ENCODE data around the gene NEK8.

DNA sequence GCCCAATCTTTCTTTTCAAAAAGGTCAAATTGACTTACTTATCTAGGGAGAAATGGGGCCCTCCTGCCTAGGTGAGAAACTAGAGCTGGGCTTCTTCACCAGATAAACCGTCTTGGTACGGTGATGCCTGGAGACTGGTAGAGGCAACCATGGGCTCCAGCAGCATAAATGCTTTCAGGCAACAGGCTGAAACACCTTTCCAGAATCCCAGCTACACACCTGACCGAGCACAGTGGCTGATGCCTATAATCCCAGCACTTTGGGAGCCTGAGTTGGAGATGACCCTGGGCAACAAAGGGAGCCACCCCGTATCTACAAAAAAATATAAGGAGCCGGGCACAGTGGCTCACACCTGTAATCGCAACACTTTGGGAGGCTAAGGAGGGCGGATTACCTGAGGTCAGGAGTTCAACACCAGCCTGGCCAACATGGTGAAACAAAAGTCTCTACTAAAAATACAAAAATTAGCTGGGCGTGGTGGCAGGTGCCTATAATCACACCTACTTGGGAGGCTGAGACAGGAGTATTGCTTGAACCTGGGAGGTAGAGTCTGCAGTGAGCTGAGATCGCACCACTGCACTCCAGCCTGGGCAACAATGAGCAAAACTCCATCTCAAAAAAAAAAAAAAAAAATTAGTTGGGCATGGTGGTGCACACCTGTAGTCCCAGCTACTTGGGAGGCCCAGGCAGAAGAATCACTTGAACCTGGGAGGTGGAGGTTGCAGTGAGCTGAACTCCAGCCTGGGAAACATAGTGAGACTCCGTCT is 23.2 kb downstream of the NEK8 start:
- TF ChIP-seq C11orf30 (IDR thresholded peaks at IDR 0.05; ENCODE audit: low read depth) (no peak), FOS (IDR thresholded peaks at IDR 0.05; ENCODE audit: extremely low read depth, insufficient read length) (no peak), NFRKB (IDR thresholded peaks at IDR 0.05; ENCODE audit: low read depth) (no peak), GABPA (tag; conservative IDR thresholded peaks at IDR 0.05; ENCODE audit: low read depth) (no peak), GTF2F1 (IDR thresholded peaks at IDR 0.05; ENCODE audit: low read depth, low read length) (no peak), ZBTB8A (IDR thresholded peaks at IDR 0.05; ENCODE audit: partially characterized antibody) (no peak)
- TF ChIP-seq, protein P1, sequence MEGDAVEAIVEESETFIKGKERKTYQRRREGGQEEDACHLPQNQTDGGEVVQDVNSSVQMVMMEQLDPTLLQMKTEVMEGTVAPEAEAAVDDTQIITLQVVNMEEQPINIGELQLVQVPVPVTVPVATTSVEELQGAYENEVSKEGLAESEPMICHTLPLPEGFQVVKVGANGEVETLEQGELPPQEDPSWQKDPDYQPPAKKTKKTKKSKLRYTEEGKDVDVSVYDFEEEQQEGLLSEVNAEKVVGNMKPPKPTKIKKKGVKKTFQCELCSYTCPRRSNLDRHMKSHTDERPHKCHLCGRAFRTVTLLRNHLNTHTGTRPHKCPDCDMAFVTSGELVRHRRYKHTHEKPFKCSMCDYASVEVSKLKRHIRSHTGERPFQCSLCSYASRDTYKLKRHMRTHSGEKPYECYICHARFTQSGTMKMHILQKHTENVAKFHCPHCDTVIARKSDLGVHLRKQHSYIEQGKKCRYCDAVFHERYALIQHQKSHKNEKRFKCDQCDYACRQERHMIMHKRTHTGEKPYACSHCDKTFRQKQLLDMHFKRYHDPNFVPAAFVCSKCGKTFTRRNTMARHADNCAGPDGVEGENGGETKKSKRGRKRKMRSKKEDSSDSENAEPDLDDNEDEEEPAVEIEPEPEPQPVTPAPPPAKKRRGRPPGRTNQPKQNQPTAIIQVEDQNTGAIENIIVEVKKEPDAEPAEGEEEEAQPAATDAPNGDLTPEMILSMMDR (IDR thresholded peaks at IDR 0.05 in 2 of 3, conservative IDR thresholded peaks at IDR 0.05 in 1 of 3; ENCODE audit: insufficient read depth in 2 of 3, low read depth in 1 of 3, low read length in 3 of 3) = no peak
- TF ChIP-seq, protein P2, sequence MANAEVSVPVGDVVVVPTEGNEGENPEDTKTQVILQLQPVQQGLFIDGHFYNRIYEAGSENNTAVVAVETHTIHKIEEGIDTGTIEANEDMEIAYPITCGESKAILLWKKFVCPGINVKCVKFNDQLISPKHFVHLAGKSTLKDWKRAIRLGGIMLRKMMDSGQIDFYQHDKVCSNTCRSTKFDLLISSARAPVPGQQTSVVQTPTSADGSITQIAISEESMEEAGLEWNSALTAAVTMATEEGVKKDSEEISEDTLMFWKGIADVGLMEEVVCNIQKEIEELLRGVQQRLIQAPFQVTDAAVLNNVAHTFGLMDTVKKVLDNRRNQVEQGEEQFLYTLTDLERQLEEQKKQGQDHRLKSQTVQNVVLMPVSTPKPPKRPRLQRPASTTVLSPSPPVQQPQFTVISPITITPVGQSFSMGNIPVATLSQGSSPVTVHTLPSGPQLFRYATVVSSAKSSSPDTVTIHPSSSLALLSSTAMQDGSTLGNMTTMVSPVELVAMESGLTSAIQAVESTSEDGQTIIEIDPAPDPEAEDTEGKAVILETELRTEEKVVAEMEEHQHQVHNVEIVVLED (CRISPR knock-in tag; IDR thresholded peaks at IDR 0.05) = no peak

Measured in K562 (cell line).